GM12878 (cell line): ENCODE results near the gene MIF. TPM values are rescaled to one million over a fixed set of nuclear protein-coding genes. Genes with fewer than 3 reads are reported as not detected.

ENCODE experiments used
- ATAC-seq: fragments of 200-7000 bp; cut with Tn5 transposase; 3 replicates; pipeline ENCODE4 v1.9.1; 2020; ENCODE audit warnings: mild to moderate bottlenecking, moderate library complexity
- BruUV-seq: library from RNA; stranded (reverse); fragments of 400-500 nt; replicated peaks from 2 replicates; lab custom pipeline; 2021; lab: Mats Ljungman, UMichigan
- CTCF ChIA-PET: fragments of 300-600 bp; sonication (Branson Sonifier 250); formaldehyde crosslinking; extraction: SDS; loops from one replicate; lab custom pipeline; 2021; ENCODE audit warnings: inconsistent platforms; lab: Yijun Ruan, JAX
- POLR2A ChIA-PET: fragments of 350-600 bp; formaldehyde crosslinking; extraction: SDS; loops from one replicate; lab custom pipeline; 2021; ENCODE audit warnings: inconsistent platforms; lab: Charles Lee
- RAD21 ChIA-PET: fragments of 300-600 bp; sonication (Branson Sonifier 250); formaldehyde crosslinking; loops from one replicate; lab custom pipeline; 2023; ENCODE audit warnings: antibody characterized with exemption; ENCODE audit not compliant: unreplicated experiment; lab: Charles Lee
- SMC1A ChIA-PET: fragments of 300-600 bp; sonication (Branson Sonifier 250); formaldehyde crosslinking; loops from one replicate; lab custom pipeline; 2023; ENCODE audit not compliant: unreplicated experiment, uncharacterized antibody; lab: Charles Lee
- DNase-seq: peaks from one replicate; pipeline ENCODE4 v3.0.0-alpha.2; 2011; ENCODE audit warnings: low read depth, low spot score
- FAIRE-seq: peaks from 3 replicates; lab custom pipeline; 2011; peaks lifted over from hg19 to GRCh38; lab: Jason Lieb, UNC
- H2AFZ ChIP-seq: 2 replicates; pipeline ENCODE4 v1.6.0; 2011; ENCODE audit warnings: low read depth, low read length, control low read depth; ENCODE audit not compliant: control insufficient read depth
- H3K27ac ChIP-seq: 2 replicates; pipeline ENCODE4 v1.5.1; 2011; ENCODE audit warnings: control low read depth; ENCODE audit not compliant: control insufficient read depth, insufficient read depth
- H3K27me3 ChIP-seq, 2 experiments: replicated peaks in 1 of 2; 2 replicates each; pipeline versions ENCODE4 v1.6.0 to v1.6.1; 2011; ENCODE audit warnings: low read length in 1 of 2; ENCODE audit not compliant: control insufficient read depth in 2 of 2, insufficient read depth in 2 of 2
- H3K36me3 ChIP-seq, 2 experiments: 2 replicates each; pipeline ENCODE4 v1.5.1; 2011; ENCODE audit warnings: low read length in 1 of 2; ENCODE audit not compliant: control insufficient read depth in 2 of 2, insufficient read depth in 2 of 2
- H3K4me1 ChIP-seq: 2 replicates; pipeline ENCODE4 v1.6.1; 2011; ENCODE audit warnings: mild to moderate bottlenecking, low read length, moderate library complexity, mixed read lengths; ENCODE audit not compliant: control insufficient read depth, insufficient read depth
- H3K4me2 ChIP-seq: 2 replicates; pipeline ENCODE4 v1.6.0; 2011; ENCODE audit warnings: control low read depth; ENCODE audit not compliant: control insufficient read depth, insufficient read depth
- H3K4me3 ChIP-seq: fragments of 200-600 bp; sonication (generic); 2 replicates; pipeline ENCODE4 v1.5.1; 2016
- H3K79me2 ChIP-seq: 2 replicates; pipeline ENCODE4 v1.6.0; 2011; ENCODE audit warnings: low read length; ENCODE audit not compliant: control insufficient read depth, insufficient read depth
- H3K9ac ChIP-seq: 2 replicates; pipeline ENCODE4 v1.8.0; 2011; ENCODE audit warnings: low read length, control low read depth, mixed read lengths; ENCODE audit not compliant: control insufficient read depth, insufficient read depth
- H3K9me3 ChIP-seq: replicated peaks from 3 replicates; pipeline ENCODE4 v1.5.1; 2011; ENCODE audit warnings: mild to moderate bottlenecking, low read length; ENCODE audit not compliant: control insufficient read depth, insufficient read depth
- H4K20me1 ChIP-seq: 2 replicates; pipeline ENCODE4 v1.6.0; 2011; ENCODE audit not compliant: control insufficient read depth, insufficient read depth
- BACH1 ChIP-seq: fragments of 450-650 bp; IDR thresholded peaks from 2 replicates; pipeline ENCODE4 v1.6.1; 2017; ENCODE audit warnings: mild to moderate bottlenecking, borderline replicate concordance
- BCL11A ChIP-seq: IDR thresholded peaks from 2 replicates; pipeline ENCODE4 v1.6.1; 2011; ENCODE audit warnings: low read depth, low read length
- CHD4 ChIP-seq: fragments of 200-600 bp; sonication (generic); IDR thresholded peaks from 2 replicates; pipeline ENCODE4 v1.6.1; 2016; ENCODE audit warnings: mild to moderate bottlenecking
- ETV6 ChIP-seq, 2 experiments: fragments of 450-650 bp in 1 of 2; IDR thresholded peaks in 1 of 2; conservative IDR thresholded peaks in 1 of 2; 2 replicates each; pipeline ENCODE4 v1.6.1; 2014; ENCODE audit warnings: antibody characterized with exemption in 1 of 2, borderline replicate concordance in 1 of 2, low read depth in 1 of 2, mild to moderate bottlenecking in 1 of 2, moderate library complexity in 1 of 2
- FOXK2 ChIP-seq: fragments of 450-650 bp; IDR thresholded peaks from 2 replicates; pipeline ENCODE4 v1.6.1; 2017; ENCODE audit warnings: mild to moderate bottlenecking, moderate library complexity
- GABPA ChIP-seq: IDR thresholded peaks from 2 replicates; pipeline ENCODE4 v1.6.1; 2014; ENCODE audit warnings: antibody characterized with exemption, low read depth, mild to moderate bottlenecking, inconsistent platforms
- LARP7 ChIP-seq: fragments of 450-650 bp; IDR thresholded peaks from 2 replicates; pipeline ENCODE4 v1.6.1; 2017; ENCODE audit warnings: mild to moderate bottlenecking
- NKRF ChIP-seq: fragments of 450-650 bp; conservative IDR thresholded peaks from 2 replicates; pipeline ENCODE4 v1.6.1; 2017; ENCODE audit warnings: mild to moderate bottlenecking, moderate library complexity
- POLR2AphosphoS5 ChIP-seq: IDR thresholded peaks from 2 replicates; pipeline ENCODE4 v1.6.1; 2011; ENCODE audit warnings: mild to moderate bottlenecking, low read length, inconsistent platforms
- SIN3A ChIP-seq: IDR thresholded peaks from 2 replicates; pipeline ENCODE4 v1.6.1; 2012; ENCODE audit warnings: low read depth, low read length, improper control_type of control experiment
- SMARCA5 ChIP-seq: fragments of 450-650 bp; IDR thresholded peaks from 2 replicates; pipeline ENCODE4 v1.6.1; 2017; ENCODE audit warnings: mild to moderate bottlenecking
- SPI1 ChIP-seq: IDR thresholded peaks from 2 replicates; pipeline ENCODE4 v1.6.1; 2011; ENCODE audit warnings: low read depth, mild to moderate bottlenecking, low read length, moderate library complexity, borderline replicate concordance; ENCODE audit not compliant: insufficient read depth
- ZBTB40 ChIP-seq: fragments of 450-650 bp; IDR thresholded peaks from 2 replicates; pipeline ENCODE4 v1.6.1; 2016; ENCODE audit warnings: mild to moderate bottlenecking, moderate library complexity, borderline replicate concordance
- WGBS: methylation state at CpG from one replicate; pipeline ENCODE4 v1.1.6; 2016; ENCODE audit warnings: low lambda C conversion rate; ENCODE audit not compliant: insufficient replicate concordance, insufficient coverage; ENCODE audit errors: missing lambda C conversion rate; 5-methylcytosine and 5-hydroxymethylcytosine counted together
- in situ Hi-C: fragments of 300-500 bp; cut with MboI; formaldehyde crosslinking; loops from 9 replicates; pipeline ENCODE4 v1.14.3; 2018; ENCODE audit warnings: mixed read lengths
- intact Hi-C: fragments of 100-400 bp; cut with micrococcal nuclease; formaldehyde crosslinking; loops from one replicate; pipeline ENCODE4 v1.14.2; 2022; ENCODE audit not compliant: unreplicated experiment
- polyA plus RNA-seq, 11 experiments: library from polyadenylated mRNA; depleted of rRNA in 4 of 11; unstranded in 6 of 11; stranded (reverse) in 5 of 11; fragments of >200 nt; fragmentation: Nextera tagmentation in 4 of 11; fragmentation: Illumina TruSeq in 1 of 11; extraction: Ambion mirVana in 4 of 11; extraction: Trizol in 1 of 11; gene quantifications; 1 replicate in 1 of 11; 2 replicates in 10 of 11; pipeline versions ENCODE4 v1.2.1 to v1.2.3, GENCODE V29; 2011 to 2016; ENCODE audit warnings: inconsistent platforms in 2 of 11, missing spikeins in 2 of 11, low read depth in 1 of 11
- total RNA-seq, 4 experiments: library from RNA; depleted of rRNA in 3 of 4; stranded (reverse); fragments of >200 nt in 3 of 4; fragmentation: Illumina TruSeq in 1 of 4; extraction: Trizol in 1 of 4; gene quantifications; 2 replicates each; pipeline versions ENCODE4 v1.2.1 to v1.2.3, GENCODE V29; 2013 to 2021
- TF ChIP-seq, protein P1 (sequence below): IDR thresholded peaks from 2 replicates; pipeline ENCODE4 v1.6.1; 2011; ENCODE audit warnings: low read depth, mild to moderate bottlenecking, low read length, moderate library complexity, borderline replicate concordance; ENCODE audit errors: extremely low read depth

The MIF gene
- total and polyA plus RNA-seq, 10 of the 15 experiments (the other 5 are each of a cell fraction or from before 2014, with no cell fraction given) = 37.7 to 2,972 (median 766) TPM

GRCh38 chr22:23856721-23857605, 37.2 kb upstream of the MIF start:
- RAD21 ChIA-PET = interaction anchor here (0.6 to 3.4 kb wide), 16 partner anchors 7 to 1004 kb away, joined by 3 to 30 read pairs (median 4); partner anchors contain the start of genes C22orf15, CABIN1, CHCHD10 and DERL3
- CTCF ChIA-PET = interaction anchor here (0.6 to 2.9 kb wide), 16 partner anchors 7 to 300 kb away, joined by 3 to 45 read pairs (median 4); partner anchors contain the start of genes CHCHD10 and MIF
- Histone ChIP-seq H3K27me3 (no peaks in the 10 kb centered on the region), H3K79me2 (peaks cover 7% of the 10 kb centered on the region), H3K9me3 (no peaks in the 10 kb centered on the region), H3K4me3 (peak overlapping the region; percentile 82), H4K20me1 (no peaks in the 10 kb centered on the region), H3K9ac (peak overlapping the region; percentile 94), H3K36me3 (no peaks in the 10 kb centered on the region), H2AFZ (peak overlapping the region; percentile 94), H3K4me1 (peaks cover 11% of the 10 kb centered on the region), H3K27ac (peak overlapping the region; percentile 88), H3K4me2 (peak overlapping the region; percentile 94)
- BruUV-seq = no TSS peak
- POLR2A ChIA-PET = interaction anchor here (0.6 to 3.7 kb wide), 12 partner anchors 12 to 214 kb away, joined by 3 to 41 read pairs (median 6); partner anchors contain the start of genes MIF and SMARCB1
- no peak for FAIRE-seq
- intact Hi-C loops (no loop called here), in situ Hi-C loops (no loop called here)
- no peak for DNase-seq
- SMC1A ChIA-PET = interaction anchor here (0.8 to 3.0 kb wide), 11 partner anchors 7 to 153 kb away, joined by 3 to 18 read pairs (median 4); partner anchors contain the start of genes CHCHD10, DERL3 and MIF
- 10% methylated on average over 54 of the region's 58 CpGs for WGBS
- peak; percentile 75 for ATAC-seq
- TF ChIP-seq ETV6 (conservative IDR thresholded peaks at IDR 0.05 in 1 of 2, IDR thresholded peaks at IDR 0.05 in 1 of 2; ENCODE audit: borderline replicate concordance in 1 of 2, low read depth in 1 of 2) (no peak), GABPA (no peak), LARP7 (no peak), ZBTB40 (no peak), FOXK2 (no peak), BACH1 (no peak), NKRF (0 out of 2 replicates have a peak, but pooled peaks have one; percentile 22), SIN3A (no peak), SPI1 (no peak), CHD4 (no peak), BCL11A (no peak), SMARCA5 (no peak), POLR2AphosphoS5 (0 out of 2 replicates have a peak, but pooled peaks have one; percentile 22)
- TF ChIP-seq, protein P1, sequence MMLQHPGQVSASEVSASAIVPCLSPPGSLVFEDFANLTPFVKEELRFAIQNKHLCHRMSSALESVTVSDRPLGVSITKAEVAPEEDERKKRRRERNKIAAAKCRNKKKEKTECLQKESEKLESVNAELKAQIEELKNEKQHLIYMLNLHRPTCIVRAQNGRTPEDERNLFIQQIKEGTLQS = no peak
